ENCODE results near the gene TTC34. TPM values are rescaled to one million over a fixed set of nuclear protein-coding genes. Genes with fewer than 3 reads are reported as not detected.

Gene TTC34
- total RNA-seq, 2 donors from 2014 or later: 0.27 to 0.44 TPM

DNA sequence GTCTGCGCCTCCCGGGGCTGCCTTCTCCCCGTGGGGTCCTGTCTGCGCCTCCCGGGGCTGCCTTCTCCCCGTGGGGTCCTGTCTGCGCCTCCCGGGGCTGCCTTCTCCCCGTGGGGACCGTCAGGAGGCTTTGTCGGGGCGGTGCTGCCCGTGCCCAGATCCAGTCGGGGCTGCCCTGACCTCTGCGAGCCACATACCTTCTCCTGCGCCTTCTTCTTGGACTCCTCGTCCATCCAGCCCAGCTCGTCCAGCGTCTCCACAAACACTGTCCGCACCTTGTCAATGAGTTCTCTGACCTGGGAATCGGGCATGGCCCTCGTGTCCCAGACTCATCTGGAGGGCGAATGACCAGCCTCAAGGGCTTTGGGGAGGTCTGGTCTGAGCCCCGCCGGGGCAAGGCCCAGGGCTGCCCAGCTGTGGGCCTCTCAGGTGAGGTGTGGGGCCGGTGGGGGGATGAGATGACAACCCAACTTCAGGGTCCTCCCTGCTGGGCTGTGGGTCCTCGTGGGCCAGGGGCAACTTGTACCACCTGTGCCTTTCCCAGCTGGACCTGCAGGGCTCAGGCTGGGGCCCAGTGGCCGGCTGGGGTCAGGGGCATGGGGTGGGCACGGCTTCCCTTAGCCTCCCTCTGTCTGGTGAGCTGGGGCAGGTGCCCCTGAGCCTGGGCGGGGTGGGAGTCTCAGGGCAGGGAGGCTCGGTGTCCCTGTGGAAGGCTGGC is 205.5 kb downstream of the TTC34 start:
- no peak overlapping the region for H3K27ac ChIP-seq
- no peaks in the 10 kb centered on the region for H3K4me1 ChIP-seq
- no peak for DNase-seq
- H3K27me3 ChIP-seq: no peaks in the 10 kb centered on the region
- H3K9me3 ChIP-seq: no peaks in the 10 kb centered on the region
- H3K9ac ChIP-seq (ENCODE audit: low read depth in 2 of 2, low read length in 2 of 2): no peak overlapping the region
- H3K4me3 ChIP-seq: no peak overlapping the region
- intact Hi-C loops (cut with DNase I): loop anchor here (10.0 kb wide), 1 partner anchor 49 kb away; no protein-coding TSS in a partner anchor
- TF ChIP-seq, protein P1, sequence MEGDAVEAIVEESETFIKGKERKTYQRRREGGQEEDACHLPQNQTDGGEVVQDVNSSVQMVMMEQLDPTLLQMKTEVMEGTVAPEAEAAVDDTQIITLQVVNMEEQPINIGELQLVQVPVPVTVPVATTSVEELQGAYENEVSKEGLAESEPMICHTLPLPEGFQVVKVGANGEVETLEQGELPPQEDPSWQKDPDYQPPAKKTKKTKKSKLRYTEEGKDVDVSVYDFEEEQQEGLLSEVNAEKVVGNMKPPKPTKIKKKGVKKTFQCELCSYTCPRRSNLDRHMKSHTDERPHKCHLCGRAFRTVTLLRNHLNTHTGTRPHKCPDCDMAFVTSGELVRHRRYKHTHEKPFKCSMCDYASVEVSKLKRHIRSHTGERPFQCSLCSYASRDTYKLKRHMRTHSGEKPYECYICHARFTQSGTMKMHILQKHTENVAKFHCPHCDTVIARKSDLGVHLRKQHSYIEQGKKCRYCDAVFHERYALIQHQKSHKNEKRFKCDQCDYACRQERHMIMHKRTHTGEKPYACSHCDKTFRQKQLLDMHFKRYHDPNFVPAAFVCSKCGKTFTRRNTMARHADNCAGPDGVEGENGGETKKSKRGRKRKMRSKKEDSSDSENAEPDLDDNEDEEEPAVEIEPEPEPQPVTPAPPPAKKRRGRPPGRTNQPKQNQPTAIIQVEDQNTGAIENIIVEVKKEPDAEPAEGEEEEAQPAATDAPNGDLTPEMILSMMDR (IDR thresholded peaks at IDR 0.05): no peak
- H3K36me3 ChIP-seq: no peaks in the 10 kb centered on the region

DNA sequence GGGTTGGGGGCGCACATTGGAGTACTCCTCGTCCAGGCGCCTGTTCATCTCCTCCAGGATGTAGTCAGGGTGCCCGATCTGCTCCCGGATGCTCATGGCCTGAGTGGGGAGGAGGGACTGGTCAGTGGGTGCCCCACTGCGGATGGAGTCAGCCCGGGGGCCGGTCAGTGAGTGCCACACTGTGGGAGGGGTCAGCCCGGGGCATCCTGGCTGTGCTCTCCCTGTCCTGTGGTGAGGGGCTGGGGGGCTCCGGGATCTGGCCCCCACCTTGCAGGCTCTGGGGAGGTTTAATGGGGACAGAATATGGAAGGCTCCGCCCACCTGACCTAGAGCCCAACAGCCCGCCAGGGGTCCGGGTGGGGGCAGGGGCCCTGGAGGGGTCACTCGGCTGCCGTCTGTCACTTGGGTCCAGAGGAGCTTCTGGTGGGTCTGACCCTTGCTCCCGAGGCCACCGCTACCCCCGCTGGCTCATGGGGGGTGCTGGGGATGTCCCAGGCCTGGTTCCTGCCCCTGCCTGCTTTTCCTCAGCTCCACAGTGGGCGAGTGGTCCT is 206.2 kb downstream of the TTC34 start:
- Histone ChIP-seq H3K27ac (no peak overlapping the region), H3K9ac (ENCODE audit: low read depth in 2 of 2, low read length in 2 of 2) (no peak overlapping the region), H3K9me3 (no peaks in the 10 kb centered on the region), H3K27me3 (no peaks in the 10 kb centered on the region), H3K36me3 (no peaks in the 10 kb centered on the region), H3K4me1 (no peaks in the 10 kb centered on the region), H3K4me3 (no peak overlapping the region)
- TF ChIP-seq, protein P1 (IDR thresholded peaks at IDR 0.05): no peak
- DNase-seq: no peak
- intact Hi-C loops (cut with DNase I): loop anchor here (10.0 kb wide), 1 partner anchor 49 kb away; no protein-coding TSS in a partner anchor

DNA sequence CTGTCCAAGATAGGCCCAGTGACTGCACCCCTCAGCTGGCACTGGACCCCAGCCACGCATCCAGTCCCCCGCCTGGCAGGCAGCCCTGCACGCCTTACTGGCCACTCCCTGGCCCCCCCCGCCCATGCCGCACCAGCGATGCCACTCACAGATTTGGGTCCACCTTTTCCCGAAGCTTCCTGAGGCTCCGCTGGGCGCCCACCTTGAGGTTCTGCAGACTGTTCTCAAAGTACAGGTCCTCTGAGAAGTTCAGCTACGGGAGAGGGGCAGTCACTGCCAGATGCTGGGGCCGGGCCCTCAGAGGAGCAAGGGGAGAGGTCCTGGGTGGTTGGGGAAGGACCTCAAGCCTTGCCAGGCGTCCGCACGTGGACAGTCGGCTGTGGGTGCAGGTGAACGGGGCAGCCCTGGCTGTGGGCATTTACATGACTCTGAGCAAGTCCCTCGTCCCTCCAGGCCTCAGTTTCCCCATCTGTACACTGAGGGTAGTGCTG is 206.8 kb downstream of the TTC34 start:
- intact Hi-C loops (cut with DNase I): loop anchor here (10.0 kb wide), 1 partner anchor 50 kb away; no protein-coding TSS in a partner anchor
- Histone ChIP-seq H3K4me1 (no peaks in the 10 kb centered on the region), H3K36me3 (no peaks in the 10 kb centered on the region), H3K9me3 (no peaks in the 10 kb centered on the region), H3K27me3 (no peaks in the 10 kb centered on the region), H3K27ac (no peak overlapping the region), H3K4me3 (no peak overlapping the region), H3K9ac (ENCODE audit: low read depth in 2 of 2, low read length in 2 of 2) (peak overlapping the region in 1 of 2 donors; percentile 43)
- TF ChIP-seq, protein P1 (IDR thresholded peaks at IDR 0.05): no peak
- no peak for DNase-seq

DNA sequence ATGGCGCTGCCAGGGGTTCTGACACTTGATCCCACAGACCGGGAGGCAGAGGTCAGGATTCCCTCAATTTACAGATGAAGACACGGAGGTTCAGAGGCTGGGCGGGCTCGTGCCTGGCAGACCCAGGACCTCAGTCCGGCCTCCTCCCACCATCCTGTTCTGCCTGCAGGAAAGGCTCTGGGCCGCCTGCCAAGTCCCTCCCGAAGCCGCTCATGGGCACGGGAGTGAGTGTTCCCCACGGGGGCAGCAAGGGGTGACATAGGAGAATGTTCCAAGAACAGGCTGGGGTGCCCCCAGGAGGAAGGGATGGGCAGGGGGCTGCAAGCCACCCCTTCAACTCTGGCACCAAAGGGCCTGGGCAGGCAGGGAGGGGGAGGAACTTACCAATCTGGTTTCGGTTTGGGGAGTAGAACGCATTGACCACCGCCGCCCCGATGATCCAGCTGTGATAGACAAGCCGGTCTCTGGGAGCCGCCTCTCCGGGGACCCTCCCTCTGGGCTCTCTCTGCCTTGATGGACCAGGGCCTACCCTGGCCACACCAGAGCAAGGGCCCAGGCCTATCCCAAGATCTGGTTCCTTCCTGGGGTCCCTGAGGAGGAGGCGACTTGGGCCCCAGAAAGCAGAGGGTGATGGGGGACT is 207.4 kb downstream of the TTC34 start:
- Histone ChIP-seq H3K9ac (ENCODE audit: low read depth in 2 of 2, low read length in 2 of 2) (peak overlapping the region; percentile 1 to 43), H3K4me1 (no peaks in the 10 kb centered on the region), H3K36me3 (no peaks in the 10 kb centered on the region), H3K27ac (no peak overlapping the region), H3K27me3 (no peaks in the 10 kb centered on the region), H3K9me3 (no peaks in the 10 kb centered on the region), H3K4me3 (peak overlapping the region; percentile 3)
- peak; percentile 74 for DNase-seq
- TF ChIP-seq, protein P1 (IDR thresholded peaks at IDR 0.05): no peak
- intact Hi-C loops (cut with DNase I): loop anchor here (10.0 kb wide), 1 partner anchor 51 kb away; no protein-coding TSS in a partner anchor

DNA sequence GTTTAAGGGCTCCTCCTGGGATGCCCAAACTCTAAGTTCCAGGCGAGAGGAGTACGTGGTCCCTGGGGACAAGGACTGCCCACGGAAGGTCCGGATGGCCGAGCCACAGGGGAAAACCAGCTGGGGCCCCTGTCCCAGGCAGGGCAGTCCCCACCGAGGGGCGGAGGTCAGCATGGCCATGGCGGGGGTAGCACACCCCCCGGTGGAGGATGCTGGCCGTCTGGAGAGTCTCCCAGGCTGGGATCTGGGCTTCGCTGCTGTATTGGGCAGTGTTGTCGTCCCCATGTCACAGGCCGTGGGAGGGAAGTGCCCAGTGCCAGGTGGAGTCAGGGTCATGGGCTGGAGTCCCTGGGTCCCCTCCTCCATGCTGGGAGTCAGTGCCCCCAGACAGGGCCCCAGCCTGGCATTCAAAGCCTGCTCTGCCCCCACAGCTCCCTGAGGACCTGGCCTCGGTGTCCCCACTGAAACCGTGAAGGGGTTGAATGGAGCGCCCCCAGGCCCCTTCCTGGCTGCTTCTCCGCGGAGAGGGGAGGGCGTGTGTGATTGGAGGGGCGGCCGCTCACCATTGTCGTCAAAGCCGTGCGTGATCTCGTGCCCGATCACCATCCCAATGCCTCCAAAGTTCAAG is 208.1 kb downstream of the TTC34 start:
- intact Hi-C loops (cut with DNase I): loop anchor here (10.0 kb wide), 1 partner anchor 51 kb away; no protein-coding TSS in a partner anchor
- Histone ChIP-seq H3K9me3 (no peaks in the 10 kb centered on the region), H3K27ac (no peak overlapping the region), H3K27me3 (no peaks in the 10 kb centered on the region), H3K36me3 (no peaks in the 10 kb centered on the region), H3K4me3 (no peak overlapping the region), H3K4me1 (no peaks in the 10 kb centered on the region), H3K9ac (ENCODE audit: low read depth in 2 of 2, low read length in 2 of 2) (peak overlapping the region; percentile 30 to 66)
- DNase-seq: no peak
- TF ChIP-seq, protein P1 (IDR thresholded peaks at IDR 0.05): no peak

Data from colonic mucosa (tissue), 4 donors.